K562 (cell line): ENCODE data around the gene RAB31.

Source experiments
- JUNB ChIP-seq: fragments of 450-650 bp; formaldehyde crosslinking; conservative IDR thresholded peaks from 2 replicates; pipeline ENCODE4 v1.4.0; 2020; ENCODE audit warnings: mild to moderate bottlenecking
- MCM2 ChIP-seq: fragments of 450-650 bp; IDR thresholded peaks from 2 replicates; pipeline ENCODE4 v1.6.1; 2017; ENCODE audit warnings: low read depth, mild to moderate bottlenecking
- POLR2A ChIP-seq: fragments of 450-650 bp; conservative IDR thresholded peaks from 2 replicates; pipeline ENCODE4 v1.6.1; 2016
- SMAD4 ChIP-seq: fragments of 250-450 bp; sonication (Bioruptor Pico); conservative IDR thresholded peaks from 2 replicates; pipeline ENCODE4 v1.8.0; 2021; ENCODE audit warnings: inconsistent platforms, mild to moderate bottlenecking, moderate library complexity
- SNIP1 ChIP-seq: fragments of 450-650 bp; IDR thresholded peaks from 2 replicates; pipeline ENCODE4 v1.7.1; 2017; ENCODE audit warnings: low read depth, mild to moderate bottlenecking
- VEZF1 ChIP-seq: fragments of 200-800 bp; sonication (Bioruptor generic); IDR thresholded peaks from 2 replicates; pipeline ENCODE4 v1.6.1; 2017; ENCODE audit warnings: missing genetic modification characterization, missing compliant biosample characterization
- ZC3H8 ChIP-seq: fragments of 450-650 bp; IDR thresholded peaks from 2 replicates; pipeline ENCODE4 v1.6.1; 2017
- ZNF224 ChIP-seq: sonication (generic); formaldehyde crosslinking; IDR thresholded peaks from 2 replicates; pipeline ENCODE4 v1.8.0; 2022; ENCODE audit warnings: mild to moderate bottlenecking, missing genetic modification reagents
- ZNF324 ChIP-seq: fragments of 250-450 bp; sonication (Bioruptor Pico); IDR thresholded peaks from 2 replicates; pipeline ENCODE4 v1.4.0; 2020; ENCODE audit warnings: mild to moderate bottlenecking
- ZNF655 ChIP-seq: fragments of 250-450 bp; sonication (Bioruptor Pico); IDR thresholded peaks from 2 replicates; pipeline ENCODE4 v1.5.0; 2021
- ZNF778 ChIP-seq: fragments of 450-650 bp; formaldehyde crosslinking; IDR thresholded peaks from 2 replicates; pipeline ENCODE4 v1.4.0; 2020; ENCODE audit warnings: mild to moderate bottlenecking, moderate library complexity

GRCh38 chr18:9705183-9705829 lies 2.8 kb upstream of the RAB31 start:
- TF ChIP-seq ZNF324 (CRISPR knock-in tag) (no peak), JUNB (CRISPR knock-in tag) (no peak), SNIP1 (no peak), MCM2 (no peak), POLR2A (no peak), ZNF778 (no peak), ZNF224 (CRISPR knock-in tag) (no peak), VEZF1 (CRISPR knock-in tag) (no peak), ZC3H8 (no peak), ZNF655 (no peak), SMAD4 (no peak)
